Neuron (in vitro differentiated cells): Measurements from ENCODE around the gene BEAN1.
A peak's percentile ranks its signal among the peaks of the same experiment; 100 is the strongest.

Source experiments
- H2AFZ ChIP-seq: one replicate; pipeline ENCODE4 v1.6.1; 2013; ENCODE audit warnings: low read depth, mild to moderate bottlenecking, inconsistent platforms, low read length, moderate library complexity
- H3K27me3 ChIP-seq: one replicate; pipeline ENCODE4 v1.6.1; 2013; ENCODE audit warnings: low read length; ENCODE audit not compliant: insufficient read depth
- H3K36me3 ChIP-seq: one replicate; pipeline ENCODE4 v1.6.1; 2013; ENCODE audit warnings: low read length; ENCODE audit not compliant: insufficient read depth
- H3K4me1 ChIP-seq: one replicate; pipeline ENCODE4 v1.6.1; 2013; ENCODE audit warnings: low read length; ENCODE audit not compliant: insufficient read depth
- H3K4me3 ChIP-seq: 2 replicates; pipeline ENCODE4 v1.5.1; 2013; ENCODE audit warnings: mild to moderate bottlenecking, low read length, moderate library complexity
- H3K9me3 ChIP-seq: one replicate; pipeline ENCODE4 v1.6.1; 2013; ENCODE audit warnings: low read length

The BEAN1 gene, protein sequence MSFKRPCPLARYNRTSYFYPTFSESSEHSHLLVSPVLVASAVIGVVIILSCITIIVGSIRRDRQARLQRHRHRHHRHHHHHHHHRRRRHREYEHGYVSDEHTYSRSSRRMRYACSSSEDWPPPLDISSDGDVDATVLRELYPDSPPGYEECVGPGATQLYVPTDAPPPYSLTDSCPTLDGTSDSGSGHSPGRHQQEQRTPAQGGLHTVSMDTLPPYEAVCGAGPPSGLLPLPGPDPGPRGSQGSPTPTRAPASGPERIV

GRCh38 chr16:66427036-66427860 is at the start of gene BEAN1:
Gene BEAN1 (plus strand): TSS chr16:66427295. CDS start chr16:66437677, 10,382 bp downstream.
- peaks cover 69% of the 10 kb centered on the region for H3K27me3 ChIP-seq
- H2AFZ ChIP-seq: no peak within 1 kb of the TSS
- H3K4me1 ChIP-seq: peaks cover 7% of the 10 kb centered on the region
- peak within 1 kb of the TSS; percentile 36 for H3K4me3 ChIP-seq
- H3K36me3 ChIP-seq: no peaks in the 10 kb centered on the region
- H3K9me3 ChIP-seq: peaks cover 2% of the 10 kb centered on the region

GRCh38 chr16:66377324-66377723 is 49.8 kb upstream of the BEAN1 start:
- Histone ChIP-seq H2AFZ (no peak overlapping the region), H3K36me3 (no peaks in the 10 kb centered on the region), H3K4me1 (peaks cover 8% of the 10 kb centered on the region), H3K4me3 (no peak overlapping the region), H3K9me3 (no peaks in the 10 kb centered on the region), H3K27me3 (no peaks in the 10 kb centered on the region)

DNA sequence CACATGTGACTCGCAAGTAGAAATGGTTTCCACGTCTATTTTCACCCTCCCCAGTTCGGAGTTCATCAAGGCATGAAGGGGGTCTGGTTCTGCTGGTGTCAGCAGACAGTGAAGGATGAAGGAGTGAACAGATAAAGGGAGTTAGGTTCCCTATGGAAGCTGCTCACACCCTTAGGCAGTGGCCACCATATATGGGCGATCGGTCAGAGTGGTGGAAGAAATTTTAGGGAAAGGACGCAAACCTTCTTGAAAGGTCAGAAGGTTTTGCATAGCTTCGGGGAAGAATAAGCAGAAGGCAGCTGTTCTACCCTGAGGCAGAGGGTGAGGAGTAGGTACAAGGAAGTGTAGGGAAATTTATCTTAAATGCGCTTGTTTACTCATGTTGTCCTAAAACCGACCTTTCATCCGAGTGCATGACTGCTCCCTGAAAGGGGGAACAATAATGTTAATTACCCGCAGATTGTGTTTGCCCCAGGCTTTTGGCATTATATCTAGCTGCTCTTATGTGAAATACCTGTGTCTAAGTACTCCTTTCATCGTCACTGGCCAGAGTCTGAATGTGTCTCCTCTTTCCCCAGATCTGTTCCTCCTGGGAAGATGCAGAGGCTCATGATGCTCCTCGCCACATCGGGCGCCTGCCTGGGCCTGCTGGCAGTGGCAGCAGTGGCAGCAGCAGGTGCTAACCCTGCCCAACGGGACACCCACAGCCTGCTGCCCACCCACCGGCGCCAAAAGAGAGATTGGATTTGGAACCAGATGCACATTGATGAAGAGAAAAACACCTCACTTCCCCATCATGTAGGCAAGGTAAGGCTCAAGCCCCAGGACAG is 48.1 kb upstream of the BEAN1 start:
- H3K4me1 ChIP-seq: peaks cover 8% of the 10 kb centered on the region
- no peaks in the 10 kb centered on the region for H3K9me3 ChIP-seq
- no peaks in the 10 kb centered on the region for H3K27me3 ChIP-seq
- H3K36me3 ChIP-seq: no peaks in the 10 kb centered on the region
- H2AFZ ChIP-seq: no peak overlapping the region
- H3K4me3 ChIP-seq: no peak overlapping the region

- Histone ChIP-seq H3K27me3 (no peaks in the 10 kb centered on the region), H3K4me3 (no peak overlapping the region), H3K4me1 (peaks cover 8% of the 10 kb centered on the region), H3K9me3 (no peaks in the 10 kb centered on the region), H2AFZ (no peak overlapping the region), H3K36me3 (no peaks in the 10 kb centered on the region)
Measured at GRCh38 chr16:66379571-66379941, 47.5 kb upstream of the BEAN1 start.

DNA sequence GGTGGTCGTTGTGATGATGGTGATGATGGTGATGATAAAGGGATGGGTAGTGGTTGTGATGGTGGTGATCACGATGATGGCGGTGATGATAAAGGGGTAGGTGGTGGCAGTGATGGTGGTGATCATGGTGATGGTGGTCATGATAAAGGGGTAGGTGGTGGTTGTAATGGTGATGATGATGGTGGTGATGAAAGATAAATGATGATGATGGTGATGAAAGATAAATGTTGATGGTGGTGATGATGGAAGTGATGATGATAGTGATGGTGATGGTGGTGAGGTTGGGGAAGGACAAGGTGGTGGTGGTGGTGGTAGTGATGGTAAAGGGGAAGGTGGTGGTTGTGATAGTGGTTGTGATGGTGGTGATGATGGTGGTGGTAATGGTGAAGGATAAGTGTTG is 46.7 kb upstream of the BEAN1 start:
- no peaks in the 10 kb centered on the region for H3K27me3 ChIP-seq
- no peak overlapping the region for H3K4me3 ChIP-seq
- H3K4me1 ChIP-seq: peaks cover 8% of the 10 kb centered on the region
- no peaks in the 10 kb centered on the region for H3K36me3 ChIP-seq
- H2AFZ ChIP-seq: no peak overlapping the region
- H3K9me3 ChIP-seq: no peaks in the 10 kb centered on the region

DNA sequence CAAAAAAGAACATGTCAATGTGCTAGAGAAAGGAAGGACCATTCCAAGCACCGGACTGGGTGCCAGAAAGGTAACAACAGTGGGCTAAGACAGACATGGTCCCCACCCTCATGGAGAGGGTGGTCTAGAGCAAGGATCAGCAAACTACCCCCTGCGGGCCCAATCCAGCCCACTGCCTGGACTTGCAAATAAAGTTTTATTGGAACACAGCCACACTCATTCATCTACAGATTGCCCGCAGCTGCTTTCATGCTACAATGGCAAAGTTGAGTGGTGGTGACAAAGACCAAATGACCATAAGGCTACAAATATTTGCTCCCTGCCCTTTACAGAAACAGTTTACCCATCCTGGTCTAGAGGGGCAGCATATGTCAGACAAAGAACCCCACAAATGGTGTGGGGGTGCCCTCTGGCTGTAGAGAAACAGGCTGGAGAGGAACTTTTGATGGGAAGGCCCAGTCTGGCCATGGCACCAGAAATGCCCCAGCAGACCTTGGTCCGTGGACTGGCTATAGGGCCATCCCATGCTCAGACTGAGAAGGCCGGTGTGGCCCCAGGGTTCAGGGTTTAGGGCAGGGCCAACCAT is 45.4 kb upstream of the BEAN1 start:
- H3K9me3 ChIP-seq: no peaks in the 10 kb centered on the region
- H2AFZ ChIP-seq: no peak overlapping the region
- no peaks in the 10 kb centered on the region for H3K27me3 ChIP-seq
- H3K4me3 ChIP-seq: no peak overlapping the region
- H3K4me1 ChIP-seq: peaks cover 1% of the 10 kb centered on the region
- no peaks in the 10 kb centered on the region for H3K36me3 ChIP-seq

- Histone ChIP-seq H3K4me1 (no peaks in the 10 kb centered on the region), H3K4me3 (no peak overlapping the region), H3K27me3 (no peaks in the 10 kb centered on the region), H3K9me3 (no peaks in the 10 kb centered on the region), H2AFZ (no peak overlapping the region), H3K36me3 (no peaks in the 10 kb centered on the region)
Measured at GRCh38 chr16:66382171-66382965, 44.7 kb upstream of the BEAN1 start.

GRCh38 chr16:66382966-66383299 is 44.2 kb upstream of the BEAN1 start:
- H2AFZ ChIP-seq: no peak overlapping the region
- no peak overlapping the region for H3K4me3 ChIP-seq
- H3K4me1 ChIP-seq: no peaks in the 10 kb centered on the region
- H3K9me3 ChIP-seq: no peaks in the 10 kb centered on the region
- H3K27me3 ChIP-seq: no peaks in the 10 kb centered on the region
- no peaks in the 10 kb centered on the region for H3K36me3 ChIP-seq

DNA sequence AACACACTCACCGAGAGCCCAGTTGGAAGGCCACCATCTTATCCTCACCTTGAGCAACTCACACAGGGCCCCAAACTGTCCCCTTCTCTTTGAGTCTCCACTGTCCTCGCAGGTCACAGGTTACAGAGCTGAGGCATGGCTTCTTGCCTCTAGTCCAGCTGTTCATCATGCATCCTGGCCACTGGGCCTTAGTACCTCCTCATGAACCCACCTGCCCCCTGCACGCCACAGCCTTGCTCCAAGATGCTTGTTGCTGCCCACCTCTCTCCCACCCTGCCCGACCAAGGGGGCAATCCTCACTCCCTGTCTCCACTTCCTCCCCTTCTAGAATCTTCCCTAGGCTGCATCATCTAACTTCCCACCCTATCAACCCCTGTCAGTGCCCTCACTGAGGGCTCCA is 43.5 kb upstream of the BEAN1 start:
- Histone ChIP-seq H3K4me1 (no peaks in the 10 kb centered on the region), H2AFZ (no peak overlapping the region), H3K4me3 (no peak overlapping the region), H3K9me3 (no peaks in the 10 kb centered on the region), H3K36me3 (no peaks in the 10 kb centered on the region), H3K27me3 (no peaks in the 10 kb centered on the region)

DNA sequence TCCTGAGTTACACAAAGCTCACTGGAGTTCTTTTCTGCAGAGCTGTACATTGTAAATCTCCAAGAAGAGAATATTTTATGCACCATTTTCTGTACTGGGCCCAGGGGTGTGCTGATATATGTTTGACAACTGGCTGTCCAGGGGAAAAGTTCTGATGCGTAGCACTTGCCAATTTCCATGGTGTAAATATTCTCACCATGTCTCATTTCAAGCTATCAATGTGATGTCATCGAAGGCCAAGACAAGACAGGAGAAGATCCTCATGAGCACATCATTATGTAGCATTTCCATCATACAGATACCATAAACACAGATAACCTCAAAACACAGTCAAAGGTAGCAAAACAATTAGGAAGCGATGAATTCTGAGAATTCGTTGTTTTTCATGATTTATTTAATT is 41.7 kb upstream of the BEAN1 start:
- no peak overlapping the region for H2AFZ ChIP-seq

GRCh38 chr16:66386629-66387622 is 40.2 kb upstream of the BEAN1 start:
- H3K27me3 ChIP-seq: no peaks in the 10 kb centered on the region
- H3K4me3 ChIP-seq: no peak overlapping the region
- no peaks in the 10 kb centered on the region for H3K4me1 ChIP-seq
- H2AFZ ChIP-seq: no peak overlapping the region
- H3K36me3 ChIP-seq: no peaks in the 10 kb centered on the region
- H3K9me3 ChIP-seq: no peaks in the 10 kb centered on the region

More for the DNA sequence above, 41.7 kb upstream of the BEAN1 start:
- no peak overlapping the region for H3K4me3 ChIP-seq
- no peaks in the 10 kb centered on the region for H3K36me3 ChIP-seq
- H3K9me3 ChIP-seq: no peaks in the 10 kb centered on the region
- no peaks in the 10 kb centered on the region for H3K4me1 ChIP-seq
- no peaks in the 10 kb centered on the region for H3K27me3 ChIP-seq
